GM12865 (cell line): ENCODE results near the gene VPS16.
"Not testable (repeated sequence)": the region's sequence is repeated elsewhere in the genome, so short reads cannot be mapped to it uniquely, and the experiment has no call there.

ENCODE experiments used
- DNase-seq: peaks from one replicate; pipeline ENCODE4 v3.0.0; 2010; ENCODE audit warnings: low read depth
- H3K4me3 ChIP-seq: 2 replicates; pipeline ENCODE4 v1.5.1; 2011; ENCODE audit warnings: mild to moderate bottlenecking, low read depth, low read length, control low read depth
- CTCF ChIP-seq: IDR thresholded peaks from 2 replicates; pipeline ENCODE4 v1.5.1; 2011; ENCODE audit warnings: low read length, control low read depth, low read depth, inconsistent platforms; ENCODE audit not compliant: insufficient read depth; ENCODE audit errors: missing control alignments

VPS16 gene

GRCh38 chr20:2825761-2826160 is 14.8 kb upstream of the VPS16 start:
- DNase-seq: no peak
- TF ChIP-seq CTCF: no peak
- no peak overlapping the region for H3K4me3 ChIP-seq

- TF ChIP-seq CTCF: no peak
- DNase-seq: no peak
- H3K4me3 ChIP-seq: no peak overlapping the region
Observed at GRCh38 chr20:2826655-2827054, 13.9 kb upstream of the VPS16 start.

GRCh38 chr20:2829376-2829775 is 11.2 kb upstream of the VPS16 start:
- no peak overlapping the region for H3K4me3 ChIP-seq
- no peak for DNase-seq
- no peak for TF ChIP-seq CTCF

- H3K4me3 ChIP-seq, DNase-seq: not testable (repeated sequence)
Observed at GRCh38 chr20:2831206-2831605, 9.3 kb upstream of the VPS16 start.

GRCh38 chr20:2833761-2834160 is 6.8 kb upstream of the VPS16 start:
- DNase-seq: no peak
- TF ChIP-seq CTCF: no peak
- no peak overlapping the region for H3K4me3 ChIP-seq

- no peak for DNase-seq
- no peak overlapping the region for H3K4me3 ChIP-seq
- no peak for TF ChIP-seq CTCF
Observed at GRCh38 chr20:2834401-2835110, 6.0 kb upstream of the VPS16 start.

- no peak overlapping the region for H3K4me3 ChIP-seq
- TF ChIP-seq CTCF: no peak
- DNase-seq: no peak
Observed at GRCh38 chr20:2835331-2835796, 5.2 kb upstream of the VPS16 start.
